ENCODE results near the gene ANK3.

DNA sequence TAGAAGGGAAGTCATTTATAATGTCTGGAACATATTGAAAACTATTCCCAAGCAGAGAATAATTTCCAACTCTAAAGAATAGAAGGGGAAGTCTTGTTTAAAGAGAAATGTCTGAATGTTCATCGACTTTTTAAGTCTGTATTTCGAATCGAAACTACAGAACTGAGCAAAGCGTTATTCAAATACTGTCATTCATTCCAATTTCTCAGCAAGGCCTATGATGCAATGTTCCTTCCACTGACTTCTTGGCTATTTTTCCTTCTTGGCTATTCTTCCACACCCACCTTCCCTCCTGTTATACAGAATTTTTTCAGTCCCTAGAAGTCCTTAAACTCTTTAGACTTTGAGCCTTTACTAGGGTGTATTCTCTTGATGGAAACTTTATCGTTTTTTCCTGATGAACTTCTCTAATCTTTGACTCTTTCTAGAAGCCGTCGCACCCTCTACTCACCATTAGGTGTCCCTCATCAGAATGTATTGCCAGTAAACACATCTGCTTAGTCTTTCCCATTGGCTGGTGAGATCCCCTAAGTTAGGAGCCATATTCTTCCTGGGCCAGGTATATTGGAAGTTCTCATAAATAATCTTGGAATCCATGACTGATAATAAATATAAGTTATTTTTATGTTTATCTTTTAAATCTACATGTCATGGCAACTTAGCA lies 247.6 kb downstream of the ANK3 start:
- TF ChIP-seq JUND (IDR thresholded peaks at IDR 0.05) (no peak), CEBPB (IDR thresholded peaks at IDR 0.05; ENCODE audit: low read depth) (no peak)
- TF ChIP-seq, protein P1, sequence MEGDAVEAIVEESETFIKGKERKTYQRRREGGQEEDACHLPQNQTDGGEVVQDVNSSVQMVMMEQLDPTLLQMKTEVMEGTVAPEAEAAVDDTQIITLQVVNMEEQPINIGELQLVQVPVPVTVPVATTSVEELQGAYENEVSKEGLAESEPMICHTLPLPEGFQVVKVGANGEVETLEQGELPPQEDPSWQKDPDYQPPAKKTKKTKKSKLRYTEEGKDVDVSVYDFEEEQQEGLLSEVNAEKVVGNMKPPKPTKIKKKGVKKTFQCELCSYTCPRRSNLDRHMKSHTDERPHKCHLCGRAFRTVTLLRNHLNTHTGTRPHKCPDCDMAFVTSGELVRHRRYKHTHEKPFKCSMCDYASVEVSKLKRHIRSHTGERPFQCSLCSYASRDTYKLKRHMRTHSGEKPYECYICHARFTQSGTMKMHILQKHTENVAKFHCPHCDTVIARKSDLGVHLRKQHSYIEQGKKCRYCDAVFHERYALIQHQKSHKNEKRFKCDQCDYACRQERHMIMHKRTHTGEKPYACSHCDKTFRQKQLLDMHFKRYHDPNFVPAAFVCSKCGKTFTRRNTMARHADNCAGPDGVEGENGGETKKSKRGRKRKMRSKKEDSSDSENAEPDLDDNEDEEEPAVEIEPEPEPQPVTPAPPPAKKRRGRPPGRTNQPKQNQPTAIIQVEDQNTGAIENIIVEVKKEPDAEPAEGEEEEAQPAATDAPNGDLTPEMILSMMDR (IDR thresholded peaks at IDR 0.05 in 2 of 3, conservative IDR thresholded peaks at IDR 0.05 in 1 of 3; ENCODE audit: borderline replicate concordance in 1 of 3, insufficient read depth in 1 of 3, low read depth in 2 of 3, low read length in 2 of 3), result peak in 2 of 3 experiments; percentile 11 to 27; a peak in 1 of 6 replicates
- TF ChIP-seq, protein P2, sequence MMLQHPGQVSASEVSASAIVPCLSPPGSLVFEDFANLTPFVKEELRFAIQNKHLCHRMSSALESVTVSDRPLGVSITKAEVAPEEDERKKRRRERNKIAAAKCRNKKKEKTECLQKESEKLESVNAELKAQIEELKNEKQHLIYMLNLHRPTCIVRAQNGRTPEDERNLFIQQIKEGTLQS (IDR thresholded peaks at IDR 0.05), result no peak
